Gastroesophageal sphincter (tissue), 3 donors: ENCODE measurements around the gene MSANTD1.

Experiments
- CTCF ChIP-seq, 4 experiments: fragments of 200-600 bp in 2 of 4; fragments of 450-650 bp in 2 of 4; sonication (generic) in 1 of 4; IDR thresholded peaks; one replicate each; pipeline ENCODE4 v1.5.1; 2017 to 2019; ENCODE audit warnings: antibody characterized with exemption in 4 of 4, mild to moderate bottlenecking in 2 of 4, moderate library complexity in 2 of 4
- EP300 ChIP-seq: sonication (generic); formaldehyde crosslinking; IDR thresholded peaks from one replicate; pipeline ENCODE4 v1.6.1; 2017; ENCODE audit warnings: antibody characterized with exemption, mild to moderate bottlenecking
- POLR2A ChIP-seq, 2 donors: fragments of 450-650 bp; IDR thresholded peaks; one replicate each; pipeline ENCODE4 v1.6.1; 2017; ENCODE audit warnings: antibody characterized with exemption in 2 of 2, mild to moderate bottlenecking in 2 of 2, moderate library complexity in 1 of 2
- POLR2AphosphoS5 ChIP-seq: sonication (generic); formaldehyde crosslinking; IDR thresholded peaks from one replicate; pipeline ENCODE4 v1.6.1; 2017; ENCODE audit warnings: antibody characterized with exemption

DNA sequence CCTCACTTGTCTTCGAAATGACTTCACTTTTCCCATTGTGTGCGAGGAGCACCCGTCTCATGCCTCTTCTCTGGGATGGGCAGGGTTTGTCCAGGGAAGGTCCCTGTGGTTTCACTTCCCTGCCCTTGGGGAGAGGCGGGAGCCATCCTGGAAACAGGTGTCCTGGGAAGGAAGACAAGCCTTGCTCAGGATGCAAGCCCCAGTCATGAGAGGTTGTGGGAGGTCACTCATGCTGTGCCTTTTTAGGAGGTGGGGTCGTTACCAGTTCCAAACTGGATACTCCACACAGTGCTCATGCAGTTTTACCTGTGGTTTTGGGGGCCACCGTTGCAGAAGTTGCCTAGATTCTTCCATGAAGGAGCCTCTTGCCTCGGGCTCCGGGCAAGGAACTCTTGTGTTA, 47.7 kb downstream of the MSANTD1 start:
- no peak for TF ChIP-seq CTCF (IDR thresholded peaks at IDR 0.05)
- TF ChIP-seq POLR2A (IDR thresholded peaks at IDR 0.05) = no peak
- no peak for TF ChIP-seq EP300
- no peak for TF ChIP-seq POLR2AphosphoS5
